Activated CD4-positive, alpha-beta T cell treated with anti-CD3 and anti-CD28 coated beads, Interleukin-2, amount 10 ng/mL, durations not matched to agents 24 days and 14 days (primary cell): Measurements from ENCODE around the gene VCPKMT. TPM values are rescaled to one million over a fixed set of nuclear protein-coding genes. Genes with fewer than 3 reads are reported as not detected.

ENCODE experiments used
- DNase-seq: peaks from one replicate; pipeline ENCODE4 v3.0.0; 2022
- H3K27ac Mint-ChIP-seq: one replicate; pipeline ENCODE4 v1.8.0; 2022; ENCODE audit warnings: mild to moderate bottlenecking, mixed read lengths
- H3K27me3 Mint-ChIP-seq: one replicate; pipeline ENCODE4 v1.8.0; 2022; ENCODE audit warnings: mixed read lengths
- H3K36me3 Mint-ChIP-seq: one replicate; pipeline ENCODE4 v1.8.0; 2022; ENCODE audit warnings: low read depth, mild to moderate bottlenecking, mixed read lengths
- H3K4me1 Mint-ChIP-seq: one replicate; pipeline ENCODE4 v1.8.0; 2021; ENCODE audit warnings: mixed read lengths
- H3K4me3 Mint-ChIP-seq: one replicate; pipeline ENCODE4 v1.8.0; 2022; ENCODE audit warnings: mild to moderate bottlenecking, moderate library complexity, mixed read lengths
- H3K9me3 Mint-ChIP-seq: one replicate; pipeline ENCODE4 v1.8.0; 2021; ENCODE audit warnings: mixed read lengths
- intact Hi-C: fragments of 100-400 bp; cut with micrococcal nuclease; formaldehyde crosslinking; loops from one replicate; pipeline ENCODE4 v1.15.1; 2023
- total RNA-seq: library from RNA; stranded (reverse); gene quantifications from 2 replicates; pipeline ENCODE4 v1.2.3, GENCODE V29; 2022

The VCPKMT gene
- 13.9 and 14.3 TPM in 2 replicates for total RNA-seq

DNA sequence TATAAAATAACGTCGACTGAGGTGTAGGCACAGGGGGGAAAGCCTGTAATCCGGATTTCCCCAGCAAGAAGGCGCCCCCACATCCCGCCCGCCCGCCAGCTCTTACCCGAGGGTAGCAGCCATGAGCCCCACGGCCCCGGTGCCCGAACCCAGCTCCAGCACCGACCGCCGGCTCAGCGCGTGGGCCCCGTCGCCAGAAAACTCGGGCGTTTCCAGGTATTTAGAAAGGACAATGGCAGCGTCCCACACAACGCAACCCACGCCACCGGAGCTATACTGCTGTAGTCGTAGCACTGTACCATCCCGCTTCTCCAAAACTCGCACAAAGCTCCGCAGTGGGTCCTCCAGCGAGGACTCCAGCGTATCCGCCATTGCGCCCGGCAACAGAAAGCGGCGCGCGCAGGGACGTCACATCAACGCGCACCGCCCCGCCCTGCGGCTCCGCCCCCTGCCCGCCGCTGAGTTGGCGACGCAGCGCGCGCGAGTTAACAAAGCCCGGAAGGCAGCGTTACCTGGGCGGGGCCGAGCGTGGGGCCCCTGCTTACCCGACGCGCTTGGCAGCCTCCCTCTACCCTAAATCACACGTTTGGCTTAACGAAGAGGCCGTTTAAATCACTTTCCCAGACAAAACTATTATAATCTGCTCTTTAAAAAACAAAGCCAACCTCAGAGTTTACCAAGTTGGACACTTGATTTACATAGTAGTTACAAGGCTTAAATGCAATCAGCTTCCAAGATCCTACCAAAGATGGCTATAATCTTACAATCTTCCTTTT is at the start of gene VCPKMT:
Gene VCPKMT (minus strand): TSS at position 392 of the 776 bp plus-strand sequence. CDS start 20 bp downstream, at position 372.
- no peaks in the 10 kb centered on the region for H3K9me3 Mint-ChIP-seq
- no peaks in the 10 kb centered on the region for H3K27me3 Mint-ChIP-seq
- peaks cover 31% of the 10 kb centered on the region for H3K36me3 Mint-ChIP-seq
- H3K4me1 Mint-ChIP-seq = peaks cover 20% of the 10 kb centered on the region
- DNase-seq = peak; percentile 99
- peak within 1 kb of the TSS; percentile 97 for H3K4me3 Mint-ChIP-seq
- intact Hi-C loops = loop anchor here (1.0 to 10.0 kb wide), 8 partner anchors 114 to 518 kb away; partner anchors contain the start of genes DMAC2L, KLHDC2, L2HGDH and LRR1
- H3K27ac Mint-ChIP-seq = peak within 1 kb of the TSS; percentile 99

DNA sequence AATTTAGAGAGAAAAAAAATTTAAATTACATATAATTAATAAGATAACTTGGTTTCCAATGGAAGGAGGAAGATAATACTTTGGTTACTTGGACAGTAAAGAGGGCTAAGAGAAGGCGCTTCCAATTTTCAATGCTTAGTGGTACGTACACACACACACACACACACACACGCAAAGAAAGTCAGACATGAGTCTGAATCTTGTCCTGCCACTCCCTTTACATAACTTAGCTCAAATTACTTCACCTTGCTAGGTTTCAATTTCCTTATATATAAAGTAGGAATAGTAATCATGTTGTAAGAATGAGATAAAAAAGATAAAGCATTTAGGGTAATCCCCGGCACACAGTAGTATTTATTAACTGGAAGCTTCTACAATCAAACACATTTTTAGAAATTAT is 39.7 kb upstream of the VCPKMT start:
- H3K4me3 Mint-ChIP-seq = no peak overlapping the region
- DNase-seq = no peak
- no peaks in the 10 kb centered on the region for H3K4me1 Mint-ChIP-seq
- no peaks in the 10 kb centered on the region for H3K9me3 Mint-ChIP-seq
- H3K36me3 Mint-ChIP-seq = peaks cover 30% of the 10 kb centered on the region
- no peaks in the 10 kb centered on the region for H3K27me3 Mint-ChIP-seq
- no peak overlapping the region for H3K27ac Mint-ChIP-seq
- intact Hi-C loops = no loop called here

DNA sequence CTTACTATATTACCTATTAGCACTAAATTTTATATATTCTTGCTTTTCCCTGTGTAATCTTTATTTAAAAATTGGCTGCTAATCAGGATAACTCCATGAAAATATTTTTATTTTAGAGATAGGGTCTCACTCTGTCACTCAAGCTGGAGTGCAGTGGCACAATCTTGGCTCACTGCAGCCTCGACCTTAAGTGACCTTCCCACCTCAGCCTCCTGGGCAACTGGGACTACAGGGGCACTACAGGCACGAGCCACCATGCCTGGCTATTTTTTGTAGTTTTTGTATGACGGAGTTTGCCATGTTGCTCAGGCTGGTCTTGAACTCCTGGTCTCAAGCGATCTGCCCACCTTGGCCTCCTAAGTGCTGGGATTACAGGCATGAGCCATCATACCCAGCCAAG is 32.4 kb upstream of the VCPKMT start:
- intact Hi-C loops = loop anchor here (10.0 kb wide), 1 partner anchor 56 kb away; no protein-coding TSS in a partner anchor
- Mint-ChIP-seq H3K9me3 (no peaks in the 10 kb centered on the region), H3K36me3 (peaks cover 21% of the 10 kb centered on the region), H3K4me3 (no peak overlapping the region), H3K27ac (no peak overlapping the region), H3K4me1 (no peaks in the 10 kb centered on the region), H3K27me3 (no peaks in the 10 kb centered on the region)
- no peak for DNase-seq

DNA sequence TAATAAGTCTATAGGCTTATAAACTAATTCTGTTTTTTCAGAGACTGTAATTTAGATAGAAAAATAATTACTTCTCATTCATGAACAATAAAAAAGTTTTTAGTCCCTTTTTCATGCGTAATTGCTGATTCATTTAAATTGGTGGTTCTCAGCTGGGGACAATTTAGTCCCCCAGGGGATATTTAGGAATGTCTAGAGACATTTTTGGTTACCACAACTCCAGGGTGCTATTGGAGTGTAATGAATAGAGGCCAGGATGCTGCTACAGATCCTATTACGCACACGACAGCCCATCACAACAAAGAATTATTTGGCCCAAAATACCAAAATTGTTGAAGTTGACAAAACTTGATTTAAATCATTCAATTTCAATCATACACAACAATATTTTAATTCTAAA is 22.8 kb upstream of the VCPKMT start:
- Mint-ChIP-seq H3K4me3 (no peak overlapping the region), H3K36me3 (peaks cover 3% of the 10 kb centered on the region), H3K9me3 (no peaks in the 10 kb centered on the region), H3K4me1 (no peaks in the 10 kb centered on the region), H3K27me3 (no peaks in the 10 kb centered on the region), H3K27ac (no peak overlapping the region)
- DNase-seq = no peak
- intact Hi-C loops = no loop called here

DNA sequence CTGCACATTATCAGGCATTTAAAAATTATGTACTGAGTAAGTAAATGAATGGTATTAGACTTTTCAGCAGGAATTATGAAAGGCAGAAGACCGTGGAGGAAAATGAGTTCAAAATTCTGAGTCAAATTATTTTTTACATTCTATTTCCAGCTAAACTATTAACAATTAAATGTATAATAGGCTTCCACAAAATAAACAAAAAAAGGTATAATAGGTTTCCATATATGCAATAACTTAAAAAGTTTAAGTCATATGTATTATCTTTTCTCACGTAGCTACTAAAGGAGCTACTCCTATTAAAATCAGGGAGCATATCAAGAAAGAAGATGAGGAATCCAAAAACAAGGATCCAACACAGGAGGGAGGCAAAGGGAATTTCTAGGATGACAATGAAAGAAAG is 11.4 kb upstream of the VCPKMT start:
- no peaks in the 10 kb centered on the region for H3K9me3 Mint-ChIP-seq
- H3K27ac Mint-ChIP-seq = no peak overlapping the region
- H3K4me3 Mint-ChIP-seq = no peak overlapping the region
- no peak for DNase-seq
- H3K4me1 Mint-ChIP-seq = peaks cover 3% of the 10 kb centered on the region
- intact Hi-C loops = no loop called here
- H3K27me3 Mint-ChIP-seq = no peaks in the 10 kb centered on the region
- peaks cover 25% of the 10 kb centered on the region for H3K36me3 Mint-ChIP-seq

DNA sequence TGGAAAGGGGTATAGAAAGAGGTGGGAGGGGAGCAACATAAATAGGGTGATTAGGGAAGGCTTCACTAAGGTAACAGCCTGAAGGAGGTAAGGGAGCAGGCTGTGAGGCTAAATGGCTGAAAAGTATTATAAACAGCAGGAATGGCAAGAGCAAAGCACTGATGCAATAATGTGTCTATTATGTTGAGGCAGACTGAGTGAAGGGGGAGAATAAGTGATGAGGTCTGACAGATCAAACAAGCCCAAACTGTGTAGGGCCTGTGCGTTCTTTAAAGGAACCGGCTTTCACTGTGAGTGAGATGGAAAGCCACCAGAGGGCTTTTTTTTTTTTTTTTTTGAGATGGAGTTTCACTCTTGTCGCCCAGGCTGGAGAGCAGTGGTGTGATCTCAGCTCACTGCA is 6.7 kb upstream of the VCPKMT start:
- Mint-ChIP-seq H3K27me3 (no peaks in the 10 kb centered on the region), H3K4me1 (no peaks in the 10 kb centered on the region), H3K27ac (no peak overlapping the region), H3K4me3 (no peak overlapping the region), H3K9me3 (no peaks in the 10 kb centered on the region), H3K36me3 (peaks cover 15% of the 10 kb centered on the region)
- intact Hi-C loops = no loop called here
- DNase-seq = no peak

DNA sequence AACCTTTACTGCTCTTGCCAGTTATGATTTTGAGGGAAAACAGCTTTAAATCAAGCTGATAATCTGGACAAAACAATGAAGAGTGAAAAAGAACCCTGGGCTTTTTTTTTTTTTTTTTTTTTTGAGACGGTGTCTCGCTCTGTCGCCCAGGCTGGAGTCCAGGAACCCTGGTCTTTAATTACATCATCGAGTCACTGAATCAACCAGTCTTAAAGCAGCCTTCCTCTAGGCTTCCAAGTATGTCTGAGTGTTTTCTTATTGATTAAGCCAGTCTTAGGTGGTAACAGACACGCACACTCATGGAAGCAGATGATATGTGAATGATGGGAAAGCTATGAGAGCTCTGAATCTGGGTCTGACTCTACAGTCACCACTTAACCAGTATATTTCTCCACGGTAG is 5.9 kb upstream of the VCPKMT start:
- DNase-seq = no peak
- Mint-ChIP-seq H3K4me3 (no peak overlapping the region), H3K27ac (no peak overlapping the region), H3K36me3 (peaks cover 14% of the 10 kb centered on the region), H3K9me3 (no peaks in the 10 kb centered on the region), H3K4me1 (no peaks in the 10 kb centered on the region), H3K27me3 (no peaks in the 10 kb centered on the region)
- intact Hi-C loops = no loop called here

DNA sequence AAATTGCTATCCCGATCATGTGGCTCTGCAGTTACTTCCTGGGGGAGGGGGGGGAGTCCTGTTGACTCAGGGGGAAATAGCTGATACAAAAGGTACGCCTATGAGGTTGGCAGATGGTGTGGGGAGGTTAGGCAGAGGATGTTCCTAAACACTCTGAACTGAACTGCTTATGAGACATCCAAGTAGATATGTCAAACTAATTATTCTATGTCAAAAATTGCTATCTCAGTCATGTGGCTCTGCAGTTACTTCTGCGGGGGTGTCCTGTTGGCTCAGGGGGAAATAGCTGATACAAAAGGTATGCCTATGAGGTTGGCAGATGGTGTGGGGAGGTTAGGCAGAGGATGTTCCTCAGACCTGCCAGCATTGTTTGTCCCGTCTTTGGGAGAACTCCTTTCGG is 5.1 kb upstream of the VCPKMT start:
- H3K9me3 Mint-ChIP-seq = no peaks in the 10 kb centered on the region
- no peaks in the 10 kb centered on the region for H3K27me3 Mint-ChIP-seq
- no peak overlapping the region for H3K4me3 Mint-ChIP-seq
- H3K4me1 Mint-ChIP-seq = peaks cover 5% of the 10 kb centered on the region
- no peak overlapping the region for H3K27ac Mint-ChIP-seq
- DNase-seq = no peak
- H3K36me3 Mint-ChIP-seq = peaks cover 15% of the 10 kb centered on the region
- intact Hi-C loops = no loop called here

DNA sequence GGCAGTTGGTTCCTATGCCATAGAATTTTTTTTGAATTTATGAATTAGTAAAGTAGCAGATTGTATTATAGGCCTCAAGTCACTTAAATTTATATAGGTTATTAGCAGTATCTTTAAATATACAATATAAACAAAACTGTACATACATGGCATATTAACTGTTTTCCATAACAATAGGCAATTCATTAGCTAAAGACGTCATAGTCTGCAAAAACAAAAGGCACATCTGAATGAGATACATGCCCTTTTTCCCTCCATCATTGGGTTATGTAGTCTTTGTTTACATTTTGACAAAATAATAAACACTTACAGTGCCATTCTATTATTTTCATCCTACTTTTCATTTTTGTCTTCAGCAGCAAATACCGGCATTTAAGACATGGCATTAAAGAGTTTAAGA is 1.1 kb upstream of the VCPKMT start:
- Mint-ChIP-seq H3K27ac (no peak overlapping the region), H3K4me3 (no peak overlapping the region), H3K9me3 (no peaks in the 10 kb centered on the region), H3K36me3 (peaks cover 27% of the 10 kb centered on the region), H3K27me3 (no peaks in the 10 kb centered on the region), H3K4me1 (peaks cover 19% of the 10 kb centered on the region)
- no peak for DNase-seq
- intact Hi-C loops = loop anchor here (2.0 to 10.0 kb wide), 4 partner anchors 113 to 495 kb away; partner anchors contain the start of genes MAP4K5, MGAT2, POLE2 and RPL36AL

DNA sequence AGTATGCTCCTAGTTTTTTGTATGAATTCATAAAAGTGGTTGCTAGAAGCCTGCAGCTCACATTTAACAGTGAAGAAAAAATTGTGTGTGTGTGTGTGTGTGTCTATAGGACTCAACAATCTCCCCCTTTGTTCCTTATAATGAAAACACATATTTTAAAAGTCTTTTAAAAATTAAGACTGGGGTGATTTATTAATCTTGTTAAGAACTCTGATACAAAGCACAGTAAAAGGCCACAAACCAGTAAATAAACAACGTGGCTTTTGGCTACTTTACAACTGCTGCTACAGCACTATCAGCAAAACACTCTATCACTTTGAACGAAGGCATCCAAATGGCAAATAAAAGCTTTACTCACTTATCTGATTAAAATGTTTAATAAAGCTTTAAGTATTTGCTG is 594 bp upstream of the VCPKMT start:
- Mint-ChIP-seq H3K4me1 (peaks cover 19% of the 10 kb centered on the region), H3K9me3 (no peaks in the 10 kb centered on the region), H3K36me3 (peaks cover 28% of the 10 kb centered on the region), H3K27me3 (no peaks in the 10 kb centered on the region), H3K4me3 (peak overlapping the region; percentile 97), H3K27ac (peak overlapping the region; percentile 99)
- DNase-seq = no peak
- intact Hi-C loops = loop anchor here (1.0 to 10.0 kb wide), 8 partner anchors 114 to 519 kb away; partner anchors contain the start of genes DMAC2L, KLHDC2, L2HGDH and LRR1

DNA sequence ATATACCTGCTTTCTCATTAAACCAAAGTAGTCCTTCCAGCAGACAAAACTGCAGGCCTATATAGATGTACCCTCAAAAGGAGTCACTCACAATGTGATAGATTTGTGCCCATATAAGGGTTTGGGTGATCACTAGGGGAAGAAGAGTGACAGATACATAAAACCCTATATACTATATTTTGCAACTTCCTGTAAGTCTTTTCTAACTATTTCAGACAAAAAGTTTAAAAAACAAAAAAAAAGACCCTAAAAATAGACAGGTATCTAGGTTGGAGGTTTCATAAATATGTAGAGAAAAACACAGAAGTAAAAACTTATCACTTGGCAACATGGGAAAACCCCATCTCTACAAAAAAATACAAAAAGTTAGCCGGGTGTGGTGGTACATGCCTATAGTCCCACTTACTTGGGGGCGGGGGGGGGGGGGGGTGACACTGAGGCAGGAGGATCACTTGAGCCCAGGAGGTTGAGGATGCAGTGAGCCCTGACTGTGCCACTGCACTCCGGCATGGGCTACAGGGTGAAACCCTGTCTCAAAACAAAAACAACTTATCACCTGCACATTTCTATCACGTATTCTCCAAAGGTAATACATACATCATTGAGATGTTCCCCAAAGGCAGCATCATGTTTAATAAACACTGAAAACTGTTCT is 2.9 kb downstream of the VCPKMT start:
- Mint-ChIP-seq H3K27ac (no peak overlapping the region), H3K27me3 (no peaks in the 10 kb centered on the region), H3K4me3 (peak overlapping the region; percentile 30), H3K36me3 (peaks cover 51% of the 10 kb centered on the region), H3K4me1 (peaks cover 31% of the 10 kb centered on the region), H3K9me3 (no peaks in the 10 kb centered on the region)
- no peak for DNase-seq
- intact Hi-C loops = loop anchor here (10.0 kb wide), 1 partner anchor 429 kb away; the partner anchor contains the start of gene POLE2

DNA sequence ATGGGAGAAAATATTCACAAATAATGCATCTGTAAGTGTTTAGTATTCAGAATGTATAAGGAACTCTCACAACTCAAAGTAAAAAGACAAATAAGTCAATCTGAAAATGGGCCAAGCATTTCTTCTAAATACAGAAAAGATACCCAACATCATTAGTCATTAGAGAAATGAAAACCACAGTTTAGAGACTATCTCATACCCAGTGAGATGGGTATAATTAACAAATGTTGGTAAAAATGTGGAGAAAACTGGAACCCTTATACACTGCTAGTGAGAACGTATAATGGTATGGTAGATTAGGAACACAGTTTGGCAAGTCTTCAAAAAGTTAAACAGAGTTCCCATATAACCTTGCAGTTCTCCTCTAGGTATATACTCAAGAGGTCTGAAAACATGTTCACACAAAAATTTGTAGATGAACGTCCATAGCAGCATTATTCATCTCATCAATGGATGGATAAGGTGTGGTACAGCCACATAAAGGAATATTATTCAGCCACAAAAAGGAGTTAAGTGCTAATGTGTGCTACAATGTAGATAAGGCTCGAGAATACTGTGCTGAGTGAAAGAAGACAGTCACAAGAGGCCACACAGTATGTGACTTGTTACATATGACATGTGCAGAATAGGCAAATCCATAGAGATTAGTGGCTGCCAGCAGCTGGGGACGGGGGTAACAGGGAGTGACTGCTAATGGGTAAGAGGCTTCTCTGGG is 5.9 kb downstream of the VCPKMT start:
- Mint-ChIP-seq H3K27ac (no peak overlapping the region), H3K4me3 (no peak overlapping the region), H3K9me3 (no peaks in the 10 kb centered on the region), H3K27me3 (no peaks in the 10 kb centered on the region), H3K36me3 (peaks cover 48% of the 10 kb centered on the region), H3K4me1 (peaks cover 24% of the 10 kb centered on the region)
- no peak for DNase-seq
- intact Hi-C loops = loop anchor here (10.0 kb wide), 1 partner anchor 426 kb away; the partner anchor contains the start of gene POLE2

DNA sequence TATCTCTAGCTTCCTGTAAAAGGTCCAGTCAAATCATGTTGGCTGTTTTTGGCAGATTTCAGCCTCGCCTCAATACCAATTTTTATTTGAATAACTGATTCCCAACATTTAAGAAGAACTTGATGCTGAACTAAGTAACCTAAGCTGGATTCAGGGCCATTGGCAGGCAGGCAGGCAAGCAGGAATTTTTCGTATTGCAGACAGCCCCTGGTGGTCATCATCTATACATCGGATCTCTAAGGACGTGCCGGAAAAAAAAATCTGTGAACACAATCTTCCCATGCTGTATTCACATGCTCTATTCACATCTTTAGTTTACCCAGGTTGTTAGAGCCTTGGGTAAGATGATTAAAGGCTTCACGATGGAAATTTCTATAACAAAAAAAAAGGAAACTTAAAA is 7.0 kb downstream of the VCPKMT start:
- Mint-ChIP-seq H3K27ac (no peak overlapping the region), H3K4me1 (peaks cover 20% of the 10 kb centered on the region), H3K36me3 (peaks cover 49% of the 10 kb centered on the region), H3K27me3 (no peaks in the 10 kb centered on the region), H3K9me3 (no peaks in the 10 kb centered on the region), H3K4me3 (no peak overlapping the region)
- no peak for DNase-seq
- intact Hi-C loops = no loop called here

DNA sequence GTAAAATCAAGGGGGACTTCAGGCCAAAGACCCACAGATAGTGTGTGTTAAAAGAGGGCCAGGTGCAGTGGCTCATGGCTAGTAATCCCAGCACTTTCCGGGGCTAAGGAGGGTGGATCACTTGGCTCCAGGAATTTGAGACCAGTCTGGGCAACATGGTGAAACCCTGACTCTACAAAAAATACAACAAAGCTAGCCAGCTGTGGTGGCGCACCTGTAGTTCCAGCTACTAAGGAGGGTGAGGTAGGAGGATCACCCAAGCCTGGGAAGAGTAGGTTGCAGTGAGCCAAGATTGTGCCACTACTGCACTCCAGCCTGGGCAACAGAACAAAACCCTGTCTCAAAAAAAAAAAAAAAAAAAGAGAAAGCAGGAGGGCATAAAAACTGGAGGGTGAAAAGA is 8.5 kb downstream of the VCPKMT start:
- Mint-ChIP-seq H3K4me3 (no peak overlapping the region), H3K4me1 (peaks cover 26% of the 10 kb centered on the region), H3K36me3 (peaks cover 44% of the 10 kb centered on the region), H3K27me3 (no peaks in the 10 kb centered on the region), H3K9me3 (no peaks in the 10 kb centered on the region), H3K27ac (peak overlapping the region; percentile 40)
- intact Hi-C loops = no loop called here
- no peak for DNase-seq
